DND-41 (cell line): ENCODE results near the gene TRAF3IP1.

Source experiments
- CTCF ChIP-seq: IDR thresholded peaks from 2 replicates; pipeline ENCODE4 v1.5.1; 2012; ENCODE audit warnings: borderline replicate concordance, low read length, moderate library complexity, mild to moderate bottlenecking; ENCODE audit not compliant: poor library complexity, severe bottlenecking; ENCODE audit errors: extremely low read depth
- EZH2 ChIP-seq: IDR thresholded peaks from 3 replicates; pipeline ENCODE4 v1.6.1; 2012; ENCODE audit warnings: borderline replicate concordance, low read depth, mild to moderate bottlenecking, moderate library complexity, low read length, inconsistent platforms; ENCODE audit not compliant: severe bottlenecking

GRCh38 chr2:238282861-238283738, 37.2 kb upstream of the TRAF3IP1 start:
- no peak for TF ChIP-seq CTCF
- no peak for TF ChIP-seq EZH2
